Measurements from ENCODE around the gene IMPA2. TPM values are rescaled to one million over a fixed set of nuclear protein-coding genes. Genes with fewer than 3 reads are reported as not detected.
"Not testable (repeated sequence)": the region's sequence is repeated elsewhere in the genome, so short reads cannot be mapped to it uniquely, and the experiment has no call there.

IMPA2 gene
- total RNA-seq, 4 donors from 2014 or later, result 50.1 to 290 (median 84.6) TPM

DNA sequence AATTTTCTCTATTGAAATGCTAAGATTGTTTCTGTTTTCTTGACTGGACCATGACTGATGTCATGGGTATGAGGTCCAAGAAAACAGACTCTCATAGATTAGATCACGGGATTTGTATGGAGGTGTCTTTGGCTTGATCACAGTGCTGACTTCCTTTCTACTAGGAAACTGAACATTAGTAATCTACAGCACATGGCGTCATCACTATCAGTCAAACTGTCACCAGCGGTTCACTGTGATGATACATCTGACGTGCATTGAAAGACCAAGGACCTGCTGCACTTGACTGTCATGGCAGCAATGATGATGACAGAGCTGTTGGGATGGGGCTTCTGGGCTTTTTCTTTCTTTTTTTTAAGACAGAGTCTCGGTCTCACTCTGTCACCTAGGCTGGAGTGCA, 28.2 kb upstream of the IMPA2 start:
- 90% methylated on average over 5 of the region's 5 CpGs for WGBS, 2 donors (ENCODE audit: low coverage in 1 of 2)
- peaks cover 0 to 8% (median 3%) of the 10 kb centered on the region in 4 donors for H3K4me1 ChIP-seq
- H3K27me3 ChIP-seq, result no peaks in the 10 kb centered on the region
- H3K27ac ChIP-seq, result peak overlapping the region in 1 of 4 donors; percentile 67
- no peak overlapping the region for H3K4me3 ChIP-seq
- TF ChIP-seq POLR2AphosphoS5 (IDR thresholded peaks at IDR 0.05), result no peak
- no peak for DNase-seq
- no peaks in the 10 kb centered on the region for H3K36me3 ChIP-seq
- in situ Hi-C loops (cut with MboI; ENCODE audit: low pct_ligation_motif_present in 1 of 4, low pct_unique_long_range_greater_than_20kb in 1 of 4, low sequenced_read_pairs in 3 of 4), result no loop called here
- intact Hi-C loops (cut with DNase I; ENCODE audit: low total_unique reads), result no loop called here
- peaks cover 0 to 3% of the 10 kb centered on the region in 2 donors for H3K9me3 ChIP-seq

DNA sequence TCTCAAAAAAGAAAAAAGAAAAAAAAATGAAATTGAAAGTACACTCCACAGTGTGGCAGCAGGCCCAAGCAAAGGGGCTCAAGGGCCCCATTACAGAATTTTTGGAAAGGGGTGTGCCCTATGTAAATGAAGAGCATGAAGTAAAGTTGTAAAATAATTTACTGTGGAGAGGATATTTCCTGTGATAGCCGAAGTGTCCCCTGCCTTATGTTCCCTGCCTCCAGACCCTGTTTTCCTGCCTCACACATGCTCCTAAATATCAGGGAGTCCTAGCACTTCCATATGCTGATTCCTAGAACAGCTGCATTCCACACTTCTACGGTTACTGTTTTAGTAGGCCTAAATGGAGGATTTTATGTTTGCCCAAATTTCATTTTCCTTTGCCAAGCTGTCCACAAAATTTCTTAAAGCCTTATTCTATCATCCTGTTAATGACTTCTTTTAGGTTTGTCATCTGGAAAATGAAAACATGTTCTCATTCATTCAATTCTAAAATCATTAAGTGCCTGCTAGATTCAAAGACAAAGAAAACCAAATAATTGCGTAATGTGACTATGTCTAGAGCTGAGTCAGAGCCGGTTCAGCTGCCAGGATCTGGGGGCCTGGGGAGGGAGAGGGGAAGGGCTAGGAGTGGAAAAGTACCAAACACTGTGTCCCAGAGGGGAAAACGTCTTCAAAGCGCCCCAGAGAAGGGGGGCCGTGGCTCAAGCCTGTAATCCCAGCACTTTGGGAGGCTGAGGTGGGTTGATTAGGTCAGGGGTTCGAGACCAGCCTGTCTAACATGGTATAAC, 25.9 kb upstream of the IMPA2 start:
- Histone ChIP-seq H3K9me3 (peaks cover 0 to 3% of the 10 kb centered on the region in 2 donors), H3K36me3 (no peaks in the 10 kb centered on the region), H3K4me3 (no peak overlapping the region), H3K27ac (peak overlapping the region in 3 of 4 donors; percentile 59 to 68 (median 67)), H3K27me3 (no peaks in the 10 kb centered on the region), H3K4me1 (peaks cover 0 to 3% (median 1%) of the 10 kb centered on the region in 4 donors)
- TF ChIP-seq POLR2A (IDR thresholded peaks at IDR 0.05), result no peak
- TF ChIP-seq, protein P1, sequence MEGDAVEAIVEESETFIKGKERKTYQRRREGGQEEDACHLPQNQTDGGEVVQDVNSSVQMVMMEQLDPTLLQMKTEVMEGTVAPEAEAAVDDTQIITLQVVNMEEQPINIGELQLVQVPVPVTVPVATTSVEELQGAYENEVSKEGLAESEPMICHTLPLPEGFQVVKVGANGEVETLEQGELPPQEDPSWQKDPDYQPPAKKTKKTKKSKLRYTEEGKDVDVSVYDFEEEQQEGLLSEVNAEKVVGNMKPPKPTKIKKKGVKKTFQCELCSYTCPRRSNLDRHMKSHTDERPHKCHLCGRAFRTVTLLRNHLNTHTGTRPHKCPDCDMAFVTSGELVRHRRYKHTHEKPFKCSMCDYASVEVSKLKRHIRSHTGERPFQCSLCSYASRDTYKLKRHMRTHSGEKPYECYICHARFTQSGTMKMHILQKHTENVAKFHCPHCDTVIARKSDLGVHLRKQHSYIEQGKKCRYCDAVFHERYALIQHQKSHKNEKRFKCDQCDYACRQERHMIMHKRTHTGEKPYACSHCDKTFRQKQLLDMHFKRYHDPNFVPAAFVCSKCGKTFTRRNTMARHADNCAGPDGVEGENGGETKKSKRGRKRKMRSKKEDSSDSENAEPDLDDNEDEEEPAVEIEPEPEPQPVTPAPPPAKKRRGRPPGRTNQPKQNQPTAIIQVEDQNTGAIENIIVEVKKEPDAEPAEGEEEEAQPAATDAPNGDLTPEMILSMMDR (IDR thresholded peaks at IDR 0.05), result no peak
- intact Hi-C loops (cut with DNase I; ENCODE audit: low total_unique reads) (no loop called here), in situ Hi-C loops (cut with MboI; ENCODE audit: low pct_ligation_motif_present in 1 of 4, low pct_unique_long_range_greater_than_20kb in 1 of 4, low sequenced_read_pairs in 3 of 4) (no loop called here)
- WGBS, 2 donors (ENCODE audit: low coverage in 1 of 2), result 56 to 68% methylated on average over 6 to 8 of the region's 8 CpGs
- peak; percentile 28 for DNase-seq

DNA sequence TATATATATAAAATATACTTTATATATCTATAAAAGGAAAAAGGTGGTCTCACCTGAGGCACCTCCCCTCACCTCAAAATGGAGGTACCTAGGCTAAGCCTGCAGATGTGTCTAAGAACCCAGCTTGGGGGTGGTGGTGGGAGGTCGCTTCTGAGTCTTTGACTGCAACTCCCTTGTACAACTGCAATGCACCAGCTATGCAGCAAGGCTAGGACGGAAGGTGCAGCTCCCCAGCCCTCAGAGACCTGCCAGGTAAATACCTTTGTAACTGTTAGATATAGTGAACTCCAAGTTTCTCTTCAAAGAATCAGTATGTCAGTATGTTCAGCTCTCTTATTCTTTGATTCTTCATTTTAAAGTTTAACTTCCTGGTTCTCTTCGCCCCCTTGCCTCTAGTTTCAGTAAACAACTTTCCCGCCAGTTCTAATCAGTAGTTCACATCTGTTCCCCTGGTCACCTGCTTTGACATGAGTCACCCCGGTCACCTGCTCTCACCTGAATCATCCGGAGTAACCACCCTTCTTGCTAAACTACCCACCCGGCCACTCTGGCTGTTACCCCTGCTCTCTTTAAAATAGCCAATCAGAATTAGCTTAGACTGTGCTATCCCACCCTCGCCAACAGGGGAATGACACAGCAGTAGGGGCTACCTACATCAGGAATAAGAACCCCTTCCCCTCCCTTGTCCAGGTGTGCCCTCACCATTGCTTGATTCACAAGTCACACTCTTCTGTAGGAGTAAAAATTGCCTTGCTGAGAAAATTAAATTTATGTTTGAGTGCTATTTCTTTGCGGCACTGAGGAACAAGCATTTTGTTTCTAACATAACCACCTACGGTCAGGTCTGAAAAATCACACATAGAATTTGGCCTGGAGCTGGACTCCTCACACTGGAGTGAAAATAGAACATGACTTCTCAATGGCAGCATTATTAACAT, 24.7 kb upstream of the IMPA2 start:
- in situ Hi-C loops (cut with MboI; ENCODE audit: low pct_ligation_motif_present in 1 of 4, low pct_unique_long_range_greater_than_20kb in 1 of 4, low sequenced_read_pairs in 3 of 4), result no loop called here
- no peak for TF ChIP-seq EP300 (IDR thresholded peaks at IDR 0.05; ENCODE audit: low read depth)
- TF ChIP-seq POLR2A (IDR thresholded peaks at IDR 0.05), result no peak
- TF ChIP-seq, protein P1 (IDR thresholded peaks at IDR 0.05), result no peak
- TF ChIP-seq POLR2AphosphoS5 (IDR thresholded peaks at IDR 0.05), result no peak
- WGBS, 2 donors (ENCODE audit: low coverage in 1 of 2), result 89 to 94% methylated on average over 7 to 10 of the region's 10 CpGs

DNA sequence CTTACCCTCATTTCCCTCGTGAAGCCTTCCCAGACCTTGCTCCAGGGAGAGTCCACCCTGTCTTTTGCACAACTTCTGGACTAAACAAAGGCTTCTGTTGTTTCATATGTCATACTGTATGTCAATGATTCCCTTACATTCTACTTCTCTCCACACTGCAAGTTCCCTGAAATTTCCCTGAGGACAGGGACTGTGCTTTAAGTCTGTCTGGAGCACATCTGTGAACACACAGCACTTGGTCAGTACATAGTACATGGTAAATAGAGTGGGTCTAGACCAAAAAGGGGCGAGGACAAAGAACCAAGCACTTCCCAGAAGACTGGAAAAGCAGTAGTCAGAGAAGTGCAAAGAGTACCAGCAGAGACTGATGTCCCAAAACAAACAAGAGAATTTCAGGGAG, 23.7 kb upstream of the IMPA2 start:
- TF ChIP-seq EP300 (IDR thresholded peaks at IDR 0.05; ENCODE audit: low read depth) (no peak), POLR2A (IDR thresholded peaks at IDR 0.05) (no peak), POLR2AphosphoS5 (IDR thresholded peaks at IDR 0.05) (no peak)
- TF ChIP-seq, protein P1 (IDR thresholded peaks at IDR 0.05), result no peak
- 61 to 88% methylated on average over 1 to 2 of the region's 2 CpGs for WGBS, 2 donors (ENCODE audit: low coverage in 1 of 2)
- peaks cover 0 to 3% of the 10 kb centered on the region in 2 donors for H3K9me3 ChIP-seq
- H3K27me3 ChIP-seq, result no peaks in the 10 kb centered on the region
- no peak overlapping the region for H3K27ac ChIP-seq
- peaks cover 3 to 4% (median 3%) of the 10 kb centered on the region in 4 donors for H3K4me1 ChIP-seq
- H3K36me3 ChIP-seq, result no peaks in the 10 kb centered on the region
- no peak overlapping the region for H3K4me3 ChIP-seq
- intact Hi-C loops (cut with DNase I; ENCODE audit: low total_unique reads) (no loop called here), in situ Hi-C loops (cut with MboI; ENCODE audit: low pct_ligation_motif_present in 1 of 4, low pct_unique_long_range_greater_than_20kb in 1 of 4, low sequenced_read_pairs in 3 of 4) (no loop called here)
- no peak for DNase-seq

More for the DNA sequence above, 24.7 kb upstream of the IMPA2 start:
- Histone ChIP-seq H3K36me3 (no peaks in the 10 kb centered on the region), H3K4me1 (peaks cover 0 to 3% (median 1%) of the 10 kb centered on the region in 4 donors), H3K4me3 (no peak overlapping the region), H3K27me3 (no peaks in the 10 kb centered on the region), H3K27ac (no peak overlapping the region), H3K9me3 (peaks cover 0 to 3% of the 10 kb centered on the region in 2 donors)
- DNase-seq, result no peak
- intact Hi-C loops (cut with DNase I; ENCODE audit: low total_unique reads), result no loop called here

DNA sequence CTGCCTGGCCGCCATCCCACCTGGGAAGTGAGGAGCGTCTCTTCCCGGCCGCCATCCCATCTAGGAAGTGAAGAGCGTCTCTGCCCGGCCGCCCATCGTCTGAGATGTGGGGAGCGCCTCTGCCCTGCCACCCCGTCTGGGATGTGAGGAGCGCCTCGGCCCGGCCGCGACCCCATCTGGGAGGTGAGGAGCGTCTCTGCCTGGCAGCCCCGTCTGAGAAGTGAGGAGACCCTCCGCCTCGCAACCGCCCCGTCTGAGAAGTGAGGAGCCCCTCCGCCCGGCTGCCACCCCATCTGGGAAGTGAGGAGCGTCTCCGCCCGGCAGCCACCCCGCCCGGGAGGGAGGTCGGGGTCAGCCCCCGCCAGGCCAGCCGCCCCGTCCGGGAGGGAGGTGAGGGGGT, 21.7 kb upstream of the IMPA2 start:
- H3K36me3 ChIP-seq; H3K27ac ChIP-seq; H3K9me3 ChIP-seq; H3K4me3 ChIP-seq; H3K4me1 ChIP-seq; H3K27me3 ChIP-seq; in situ Hi-C loops (cut with MboI; ENCODE audit: low pct_ligation_motif_present in 1 of 4, low pct_unique_long_range_greater_than_20kb in 1 of 4, low sequenced_read_pairs in 3 of 4); intact Hi-C loops (cut with DNase I; ENCODE audit: low total_unique reads); DNase-seq: not testable (repeated sequence)
- WGBS, 2 donors (ENCODE audit: low coverage in 1 of 2), result 95% methylated on average over 24 of the region's 33 CpGs; no CpG with 5 or more reads in 1 of the 2 donors
